Activated CD8-positive, alpha-beta memory T cell treated with anti-CD3 and anti-CD28 coated beads for 4 hours (primary cell): ENCODE measurements around the gene DNER.

Experiments
- DNase-seq, 2 donors: peaks; one replicate each; pipeline ENCODE4 v3.0.0-alpha.2; 2020; ENCODE audit warnings: low read depth in 2 of 2

Gene DNER

DNA sequence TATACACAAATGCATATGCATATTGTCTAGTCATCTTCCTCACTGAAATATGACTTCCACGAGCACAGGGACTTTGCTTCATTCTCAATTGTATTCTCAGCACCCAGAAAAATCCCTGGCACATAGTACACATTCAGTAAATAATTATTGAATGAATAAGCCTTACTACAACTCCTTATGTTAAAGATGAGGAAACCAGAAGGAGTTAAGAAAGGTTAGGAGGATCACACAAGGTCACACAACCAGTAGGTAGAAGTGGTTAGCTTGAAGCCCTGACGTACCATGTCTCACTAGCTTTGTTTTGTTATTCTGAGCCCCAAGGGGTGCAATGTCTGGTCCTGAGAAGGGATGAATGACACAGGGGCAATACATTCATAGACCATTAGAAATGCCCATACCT, 222.3 kb downstream of the DNER start:
- DNase-seq: no peak

DNA sequence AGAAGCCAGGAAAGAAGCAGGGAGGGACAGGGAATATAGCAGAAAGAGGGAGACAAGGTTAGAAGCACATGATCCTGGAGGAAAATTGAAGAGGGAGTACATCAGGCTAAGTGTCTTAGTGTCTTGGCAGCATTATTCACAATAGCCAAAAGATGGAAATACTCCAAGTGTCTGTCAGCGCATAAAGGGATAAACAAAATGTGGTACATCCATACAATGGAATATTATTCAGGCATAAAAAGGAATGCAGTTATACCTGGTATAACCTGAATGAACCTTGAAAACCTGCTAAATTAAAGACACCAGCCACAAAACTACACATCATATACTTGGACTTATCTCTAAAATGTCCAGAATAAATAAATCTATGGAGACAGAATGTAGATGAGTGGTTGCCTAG, 224.2 kb downstream of the DNER start:
- no peak for DNase-seq

DNA sequence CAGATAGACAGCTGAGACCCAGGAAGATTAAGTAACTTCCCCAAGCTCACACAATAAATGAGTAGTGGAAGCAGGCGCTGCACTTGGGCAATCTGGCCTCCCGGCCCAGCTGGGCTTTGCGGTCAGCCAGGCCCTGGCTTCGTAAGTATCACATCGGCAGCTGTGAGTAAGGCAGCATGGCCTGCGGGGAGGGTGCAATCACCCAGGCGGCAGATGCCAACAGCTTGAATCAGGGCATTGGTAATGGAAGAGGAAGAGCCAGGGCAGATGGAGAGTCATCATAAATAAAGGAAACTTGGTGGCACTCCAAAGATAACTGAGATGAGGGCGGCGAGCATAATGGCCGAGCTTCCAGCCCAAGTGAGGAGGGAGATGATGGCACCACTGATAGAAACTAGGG, 225.3 kb downstream of the DNER start:
- no peak for DNase-seq

DNA sequence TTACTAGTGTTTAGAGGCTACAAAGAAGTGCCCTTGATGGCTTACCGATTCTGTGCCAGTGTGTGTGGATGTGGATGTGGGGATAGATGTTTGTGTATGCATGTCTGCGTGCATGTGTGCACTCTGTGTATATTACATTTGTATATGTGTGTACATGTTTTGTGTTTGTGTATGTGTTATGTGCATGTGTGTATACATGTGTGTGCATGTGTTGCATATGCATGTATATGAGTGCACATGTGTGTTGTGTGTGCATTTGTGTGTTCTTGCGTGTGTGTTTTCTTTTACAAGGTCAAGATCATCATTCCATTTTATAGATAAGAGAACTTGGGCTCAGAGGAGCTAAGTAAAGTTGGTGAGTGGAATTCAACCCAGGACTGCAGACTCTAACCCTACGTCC, 226.1 kb downstream of the DNER start:
- no peak for DNase-seq

DNA sequence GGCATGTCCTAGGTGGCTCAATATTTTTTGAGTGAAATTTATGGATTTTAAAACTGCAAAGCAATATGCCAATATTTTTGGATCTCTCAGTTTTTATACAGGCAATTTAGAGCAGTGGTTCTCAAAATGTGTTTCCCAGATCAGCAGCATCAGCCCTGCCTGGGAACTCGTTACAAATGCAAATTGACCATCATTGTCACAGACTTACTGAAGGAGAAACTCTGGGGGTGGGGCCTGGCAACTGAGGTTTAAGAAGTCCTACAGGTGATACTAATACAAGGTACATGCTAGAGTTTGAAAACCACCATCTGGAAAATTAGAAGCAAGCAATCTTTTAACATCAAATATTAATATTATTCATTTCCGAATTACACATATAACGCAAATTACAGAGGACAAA, 227.7 kb downstream of the DNER start:
- DNase-seq: no peak

DNA sequence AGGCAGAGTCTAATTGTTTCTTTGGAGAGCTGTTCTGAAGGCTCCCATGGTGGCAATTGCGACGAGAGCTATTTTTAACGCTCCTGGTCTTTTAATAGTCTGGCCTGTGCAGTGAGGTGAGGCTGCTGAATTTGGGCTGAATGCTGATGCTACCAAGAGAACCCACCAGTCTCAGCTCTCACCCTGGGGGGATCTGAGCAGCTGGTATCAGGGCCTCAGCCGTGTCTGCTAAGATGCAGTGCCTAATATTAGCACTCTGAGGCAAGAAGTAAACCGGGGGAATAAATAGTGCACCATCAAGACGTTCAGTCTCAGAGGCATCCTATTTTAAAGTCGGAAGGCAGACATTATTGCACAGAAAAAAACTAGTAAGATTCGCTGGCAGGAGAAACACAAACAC, 228.5 kb downstream of the DNER start:
- DNase-seq: no peak

DNA sequence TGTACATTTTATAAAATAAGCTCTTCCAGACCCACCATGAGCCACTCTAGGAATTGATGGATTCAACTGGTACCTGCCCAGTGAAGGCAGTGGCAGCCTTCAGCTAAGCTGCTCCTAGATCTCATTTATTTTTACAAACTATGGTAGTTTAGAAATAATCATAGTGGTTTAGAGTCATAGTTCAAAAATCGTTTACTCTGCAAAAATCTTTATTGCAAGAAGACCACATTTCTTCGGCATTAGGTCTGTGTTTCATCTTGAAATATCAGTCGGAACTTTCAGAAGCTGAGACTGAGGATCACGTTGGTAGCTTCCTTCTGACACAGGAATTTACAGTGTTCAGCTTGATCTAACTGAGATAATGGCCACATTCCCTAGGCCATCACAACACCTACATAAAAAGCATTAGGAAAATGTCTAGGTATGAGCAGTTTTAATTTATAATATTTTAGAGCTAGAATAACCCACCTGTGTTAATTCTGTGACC, 237.0 kb downstream of the DNER start:
- no peak for DNase-seq

DNA sequence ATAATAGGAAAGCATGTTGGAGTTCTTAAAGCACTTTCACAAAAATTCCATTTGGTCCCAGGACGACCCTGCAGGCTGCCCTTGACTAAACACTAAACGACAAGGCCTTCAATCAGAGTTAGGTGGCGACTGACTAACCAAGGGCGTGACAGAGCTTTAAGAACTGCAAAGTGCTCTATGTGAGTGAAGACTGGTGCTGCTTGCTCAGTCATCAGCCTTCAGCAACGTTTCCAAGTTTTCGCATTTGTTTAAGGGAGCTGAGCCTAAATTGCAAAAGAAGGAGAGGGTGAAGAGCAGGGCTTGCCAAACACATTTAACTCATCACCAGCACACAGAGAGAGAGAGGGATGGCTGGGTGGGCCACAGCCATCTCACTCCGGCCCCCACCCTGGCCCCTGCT, 238.6 kb downstream of the DNER start:
- no peak for DNase-seq

DNA sequence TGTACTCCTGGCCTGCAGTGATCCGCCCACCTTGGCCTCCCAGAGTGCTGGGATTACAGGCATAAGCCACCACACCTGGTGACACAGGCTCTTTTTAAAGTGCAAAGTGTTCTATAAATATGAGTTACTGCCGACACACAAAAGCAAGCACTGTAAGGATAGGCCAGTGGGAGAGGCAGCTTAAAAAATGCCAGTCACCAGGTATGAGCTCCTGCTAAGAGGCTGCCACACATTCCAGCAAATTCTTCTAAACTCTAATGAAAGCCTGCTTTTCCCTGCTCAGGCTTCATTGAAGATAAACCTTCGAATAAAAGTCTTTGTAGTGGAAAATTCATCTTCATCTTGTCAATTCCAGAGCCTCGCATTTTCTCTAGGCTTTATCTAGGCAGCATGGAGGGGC, 240.2 kb downstream of the DNER start:
- no peak for DNase-seq

DNA sequence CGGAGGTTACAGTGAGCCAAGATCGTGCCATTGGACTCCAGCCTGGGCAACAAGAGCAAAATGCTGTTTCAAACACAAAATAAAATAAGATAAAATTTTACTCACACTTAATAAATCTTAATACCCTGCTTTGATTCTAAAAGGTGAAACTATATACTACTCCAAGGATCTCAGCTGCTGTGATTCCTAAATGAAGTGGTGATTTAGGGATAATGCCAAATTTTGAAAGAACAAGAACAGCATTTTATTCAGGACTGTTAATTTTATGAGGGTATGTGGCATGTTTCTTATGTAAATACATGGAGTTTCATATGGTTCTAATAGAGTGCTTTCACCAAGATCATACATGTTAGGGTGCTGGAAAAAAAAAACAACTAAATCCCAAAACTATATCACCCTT, 243.6 kb downstream of the DNER start:
- no peak for DNase-seq

DNA sequence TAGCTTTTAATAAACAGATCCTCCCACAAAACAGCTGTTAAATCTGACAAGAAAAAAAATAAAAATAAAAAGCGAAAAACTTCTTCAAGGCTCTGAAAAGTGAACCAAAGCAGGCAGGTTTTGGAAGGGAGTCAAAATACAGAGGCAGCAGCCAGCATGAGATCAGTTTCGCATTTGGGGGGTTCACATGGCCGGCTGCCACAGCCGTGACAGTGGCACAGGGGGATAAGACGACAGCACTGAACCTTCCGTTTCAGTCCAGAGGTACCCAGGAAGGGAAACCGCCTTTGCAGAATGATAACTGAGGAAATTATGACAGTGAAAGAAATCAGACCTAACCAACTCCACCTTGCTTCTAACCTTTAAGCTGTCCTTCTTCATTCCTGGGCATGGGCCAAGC, 246.6 kb downstream of the DNER start:
- DNase-seq: no peak

DNA sequence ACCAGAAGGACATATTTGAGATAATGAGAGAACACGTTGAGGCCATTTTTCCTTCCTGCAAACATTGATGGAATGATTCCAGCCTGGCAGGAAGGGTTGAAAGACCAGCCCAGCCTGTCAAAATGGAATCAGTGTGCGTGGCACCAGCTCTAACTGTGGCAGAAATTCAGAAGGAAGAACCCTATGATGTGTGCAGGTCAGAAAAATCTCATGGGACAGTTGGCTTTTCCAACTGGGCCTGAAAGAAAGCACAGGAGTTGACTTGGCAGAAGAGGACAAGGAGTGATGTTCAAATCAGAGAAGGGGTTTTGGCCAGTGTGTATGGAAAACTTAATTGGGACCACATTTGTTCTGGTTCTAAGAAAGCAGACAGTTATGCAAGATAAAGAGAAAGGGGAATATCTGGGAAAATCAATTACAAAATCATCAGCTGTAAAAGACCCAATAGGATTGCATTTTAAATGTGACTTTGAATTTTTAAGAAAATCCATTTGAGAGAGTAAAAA, 250.5 kb downstream of the DNER start:
- DNase-seq: no peak

DNA sequence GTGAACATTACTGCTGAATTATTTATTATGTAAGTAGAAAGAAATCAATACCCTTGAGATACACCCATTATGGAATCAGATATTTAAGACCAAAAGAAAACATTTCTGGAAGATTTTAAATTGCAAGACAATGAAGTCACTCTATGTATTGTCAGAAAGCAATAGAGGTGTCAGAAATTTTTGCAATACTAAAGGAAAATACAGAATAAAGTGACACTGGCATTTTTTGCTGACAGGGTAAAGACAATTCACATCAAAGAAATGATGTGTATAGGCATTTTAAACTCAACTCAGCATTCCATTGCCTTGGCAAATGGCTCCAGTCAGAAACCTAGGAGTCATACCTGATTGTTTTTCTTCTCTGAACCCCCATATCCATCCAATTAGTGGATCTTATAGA, 252.2 kb downstream of the DNER start:
- DNase-seq: no peak

DNA sequence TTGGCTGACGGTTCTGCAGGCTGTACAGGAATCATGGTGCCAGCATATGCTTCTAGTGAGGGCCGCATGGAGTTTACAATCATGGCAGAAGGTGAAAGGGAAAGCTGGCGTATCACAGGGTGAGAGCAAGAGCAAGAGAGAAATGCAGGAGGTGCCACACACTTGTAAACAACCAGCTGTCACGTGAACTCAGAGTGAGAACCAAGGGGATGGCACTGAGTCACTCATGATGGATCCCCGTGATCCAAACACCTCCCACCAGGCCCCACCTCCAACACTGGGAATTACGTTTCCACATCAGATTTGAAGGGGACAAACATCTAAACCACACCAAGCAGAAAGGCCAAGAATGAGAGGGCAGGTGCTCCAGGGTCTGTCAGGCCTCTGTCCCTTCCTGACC, 258.3 kb downstream of the DNER start:
- DNase-seq: no peak

DNA sequence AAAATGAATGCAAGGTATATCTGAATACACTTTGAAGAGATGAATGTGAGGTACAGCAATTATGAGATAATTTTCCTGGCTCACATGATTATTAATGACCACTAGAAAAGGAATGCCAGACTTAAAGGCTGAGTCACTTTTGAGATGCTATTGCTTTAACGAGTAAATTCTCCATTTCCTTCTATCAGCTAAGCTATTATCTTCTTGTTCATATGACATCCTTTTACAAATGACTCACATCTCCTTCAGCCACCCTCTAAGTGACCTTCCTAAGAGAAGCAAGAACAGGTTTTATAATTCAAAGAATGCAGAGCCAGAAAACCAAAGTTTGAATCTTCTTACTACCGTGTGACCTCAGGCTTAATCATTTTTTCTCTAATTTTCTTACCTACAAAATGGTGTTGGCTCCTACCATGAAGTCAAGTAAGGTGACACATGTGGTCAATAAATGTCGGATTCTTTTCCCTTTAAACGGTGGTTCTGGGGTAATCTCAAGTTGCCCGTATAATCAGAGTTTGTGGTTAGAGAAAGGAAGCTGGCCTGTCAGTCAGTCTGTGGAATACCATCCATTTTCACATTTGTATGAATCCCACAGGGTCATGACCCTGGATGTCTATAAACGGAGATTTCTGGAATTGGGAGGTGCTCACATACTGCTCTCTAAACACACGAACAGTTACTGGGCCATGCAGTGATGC, 259.3 kb downstream of the DNER start:
- DNase-seq: no peak

DNA sequence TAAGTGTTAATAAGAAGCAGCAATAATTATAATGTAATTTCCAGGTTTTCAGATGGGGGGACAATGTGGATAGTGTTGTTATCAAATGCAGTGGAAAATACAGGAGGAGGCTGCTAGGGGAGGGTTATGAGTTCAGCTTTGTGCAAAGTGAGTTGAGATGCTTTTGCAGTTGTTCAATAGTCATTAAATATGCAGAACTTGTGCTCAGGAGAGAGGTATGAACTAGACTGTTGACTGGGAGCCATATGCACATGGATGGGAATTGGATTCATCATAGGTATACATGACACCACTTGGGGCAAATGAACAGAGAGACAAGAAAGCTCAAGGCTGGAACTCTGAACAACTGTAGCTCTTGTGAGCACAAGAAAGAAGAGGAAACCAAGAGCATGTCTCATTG, 261.1 kb downstream of the DNER start:
- no peak for DNase-seq

DNA sequence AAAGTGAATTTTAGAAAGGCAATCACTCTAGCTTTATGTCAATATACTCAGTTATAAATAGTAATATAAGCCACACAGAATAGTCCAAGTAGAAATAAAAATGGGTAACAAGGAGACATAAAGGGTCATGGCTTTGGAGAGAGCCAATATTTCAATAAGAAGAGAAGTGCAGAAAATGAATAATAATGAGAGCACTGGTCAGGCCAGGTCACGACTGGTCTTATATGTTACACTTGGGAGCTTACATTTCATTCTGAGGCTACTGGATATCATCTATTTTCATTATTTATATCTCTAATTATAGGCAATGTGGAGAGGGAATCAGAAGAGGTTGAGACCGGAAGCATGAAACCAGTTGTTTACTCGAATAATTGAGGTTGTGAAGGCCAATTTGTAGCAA, 262.5 kb downstream of the DNER start:
- no peak for DNase-seq

DNA sequence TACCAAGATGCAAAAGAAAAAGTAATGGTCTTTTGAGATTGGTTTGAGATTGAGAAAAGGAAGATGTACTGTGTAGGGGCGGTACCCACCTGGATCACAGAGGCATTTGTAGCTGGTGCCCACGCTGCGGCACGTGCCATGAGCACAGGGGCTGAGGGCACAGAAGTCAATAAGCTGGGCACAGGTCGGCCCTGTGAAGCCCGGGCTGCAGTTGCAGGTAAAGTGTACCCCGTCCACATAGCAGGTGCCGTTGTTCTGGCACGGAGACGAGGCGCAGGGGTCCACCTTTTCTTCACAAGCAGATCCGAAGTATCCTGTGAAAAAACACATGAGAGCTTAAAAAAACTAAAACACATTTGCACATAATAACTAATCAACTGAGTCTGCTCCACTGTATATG, 267.1 kb downstream of the DNER start:
- DNase-seq: no peak

DNA sequence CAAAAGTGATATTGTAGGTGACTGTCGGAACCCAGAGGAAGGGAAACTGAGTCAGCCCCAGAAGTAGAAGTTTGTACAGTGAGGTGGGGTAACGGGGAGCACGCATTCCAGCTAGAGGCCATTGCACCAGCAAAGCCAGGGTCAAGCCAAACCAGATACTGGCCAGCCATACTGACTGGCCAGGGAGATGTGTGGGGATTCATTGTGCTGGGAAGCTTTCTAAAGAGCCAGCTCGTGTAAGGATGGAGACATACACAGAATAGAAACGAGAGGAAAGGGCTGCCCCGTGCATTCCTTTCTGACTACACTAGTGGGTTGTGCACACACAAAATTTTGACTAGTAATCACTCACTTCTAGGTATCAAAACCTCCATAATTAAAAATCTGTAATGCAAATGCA, 268.0 kb downstream of the DNER start:
- no peak for DNase-seq

DNA sequence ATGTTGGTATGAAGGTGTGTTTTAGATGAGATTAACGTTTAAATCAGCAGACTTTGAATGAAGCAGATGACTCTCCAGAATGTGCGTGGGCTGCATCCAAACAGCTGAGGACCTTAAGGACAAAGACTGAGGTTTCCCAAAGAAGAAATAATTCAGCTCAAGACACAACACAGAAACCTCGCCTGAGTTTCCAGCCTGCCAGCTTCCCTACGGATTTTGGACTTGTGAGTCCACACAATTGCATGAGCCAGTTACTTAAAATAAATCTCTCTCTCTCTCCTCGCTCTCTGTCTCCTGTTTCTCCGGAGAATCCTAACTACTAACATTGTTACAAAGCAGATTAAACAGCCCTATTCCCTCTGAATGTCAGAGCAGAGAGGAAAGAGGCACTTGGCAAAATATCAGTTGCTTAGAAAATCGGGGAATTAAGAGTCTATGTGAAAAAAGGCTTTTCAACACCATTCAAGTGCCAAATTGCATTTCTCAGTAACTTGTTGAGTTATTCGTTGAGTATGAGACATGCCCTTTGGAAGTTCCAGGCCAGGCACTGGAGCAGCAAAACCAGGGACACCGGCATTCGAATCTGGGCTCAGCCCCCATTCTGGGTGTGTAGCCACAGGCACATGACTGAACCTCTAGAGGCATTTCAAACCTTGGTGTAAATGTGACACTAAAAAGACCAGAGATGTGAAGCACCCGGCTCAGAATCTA, 268.7 kb downstream of the DNER start:
- no peak for DNase-seq

DNA sequence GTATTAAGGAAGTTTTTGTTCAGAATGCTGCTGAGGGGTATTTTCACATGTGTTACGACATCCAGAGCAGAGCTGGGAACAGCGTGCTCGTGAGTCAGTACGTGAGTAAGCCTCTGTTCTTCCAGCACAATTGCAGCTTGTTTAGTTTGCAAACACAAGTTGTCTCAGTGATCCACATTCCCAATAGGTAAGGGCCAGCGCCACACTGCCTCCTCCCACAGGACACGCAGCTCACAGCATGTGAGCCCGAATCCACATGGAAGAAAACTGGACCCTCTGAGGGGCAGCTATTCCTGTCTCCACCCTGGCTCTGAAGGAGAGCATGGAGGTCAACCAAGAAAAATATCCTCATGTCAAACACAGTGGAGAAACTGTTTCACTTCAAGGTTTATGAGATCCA, 269.3 kb downstream of the DNER start:
- DNase-seq: no peak

DNA sequence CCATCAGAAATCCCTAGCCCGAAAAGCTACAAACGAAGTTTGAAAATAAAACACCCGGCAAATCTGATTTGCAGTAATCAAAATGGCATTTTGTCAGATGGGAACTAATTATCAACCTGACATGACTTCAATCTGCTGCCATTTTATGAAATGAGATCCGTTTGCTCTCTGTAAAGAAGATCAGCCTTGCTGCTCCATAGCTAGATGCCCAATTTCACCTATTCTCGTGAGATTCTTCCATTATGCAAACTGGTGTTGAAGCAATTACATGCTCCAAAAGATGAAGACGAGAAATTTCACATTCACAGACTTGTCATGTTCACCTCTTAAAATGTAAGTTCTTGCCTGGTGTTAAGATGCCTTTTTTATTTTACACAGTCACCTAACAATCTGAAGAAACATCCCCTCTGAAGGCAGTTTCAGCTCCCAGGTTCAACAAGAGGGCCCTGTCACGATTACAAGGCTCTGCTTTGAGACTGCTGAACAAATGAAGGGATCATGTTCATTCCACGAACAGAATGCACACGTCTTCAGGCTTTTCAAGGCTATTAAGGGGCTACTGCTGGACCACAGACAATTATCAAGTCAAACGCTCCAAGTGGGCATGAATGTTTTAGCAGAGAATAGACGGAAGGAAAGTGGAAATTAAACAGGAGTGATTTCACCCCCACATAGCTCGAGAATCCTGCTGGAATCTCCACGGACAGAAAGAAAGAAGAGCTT, 270.6 kb downstream of the DNER start:
- DNase-seq: no peak

DNA sequence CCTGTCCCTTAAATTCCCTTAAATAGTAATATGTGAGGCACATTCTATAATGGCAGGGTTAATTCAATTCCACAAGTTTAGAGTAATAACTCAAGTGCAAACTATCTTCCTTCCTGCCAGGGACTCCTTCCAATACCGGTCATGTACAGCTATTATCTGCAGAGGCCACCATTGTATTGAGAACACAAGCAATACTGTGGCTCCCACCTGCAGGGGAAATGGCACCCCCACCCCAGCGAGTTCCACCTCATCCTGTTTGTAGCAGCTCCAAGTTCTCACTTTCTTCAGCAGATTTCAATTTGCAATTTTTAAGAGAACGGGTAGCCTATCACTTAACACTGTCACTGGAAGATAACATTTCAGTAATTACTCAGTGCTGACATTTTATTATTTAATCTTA, 271.2 kb downstream of the DNER start:
- DNase-seq: no peak
